Vagina (tissue), 2 donors: ENCODE measurements around the gene ARMC8.

ENCODE experiments used
- POLR2A ChIP-seq, 2 donors: fragments of 450-650 bp; IDR thresholded peaks; one replicate each; pipeline ENCODE4 v1.6.1; 2017; ENCODE audit warnings: antibody characterized with exemption in 2 of 2, mild to moderate bottlenecking in 2 of 2, moderate library complexity in 2 of 2
- TF ChIP-seq, protein P1 (sequence below), 3 experiments: fragments of 450-650 bp in 2 of 3; fragments of 200-600 bp in 1 of 3; sonication (generic) in 1 of 3; IDR thresholded peaks; one replicate each; pipeline ENCODE4 v1.5.1; 2017 to 2019; ENCODE audit warnings: antibody characterized with exemption in 3 of 3, mild to moderate bottlenecking in 2 of 3, moderate library complexity in 2 of 3

DNA sequence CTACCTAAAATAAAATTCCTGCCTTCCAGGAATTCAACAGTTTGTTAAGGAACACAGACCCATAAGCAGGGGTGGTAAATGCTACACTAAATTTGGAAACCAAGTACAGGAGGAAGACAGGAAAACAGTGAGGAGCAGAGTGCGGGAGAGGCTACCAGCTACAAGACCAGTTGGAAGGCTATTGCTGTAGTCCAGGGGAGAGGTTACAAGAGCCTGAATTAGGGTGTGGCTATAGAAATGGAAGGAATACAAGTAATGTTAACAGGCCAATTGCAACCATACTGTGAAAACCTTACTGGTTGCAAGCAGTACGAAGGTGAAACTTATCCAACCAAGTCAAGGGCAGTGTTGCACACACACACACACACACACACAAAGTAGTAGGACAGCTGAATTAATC lies 880 bp upstream of the ARMC8 start:
- TF ChIP-seq, protein P1, sequence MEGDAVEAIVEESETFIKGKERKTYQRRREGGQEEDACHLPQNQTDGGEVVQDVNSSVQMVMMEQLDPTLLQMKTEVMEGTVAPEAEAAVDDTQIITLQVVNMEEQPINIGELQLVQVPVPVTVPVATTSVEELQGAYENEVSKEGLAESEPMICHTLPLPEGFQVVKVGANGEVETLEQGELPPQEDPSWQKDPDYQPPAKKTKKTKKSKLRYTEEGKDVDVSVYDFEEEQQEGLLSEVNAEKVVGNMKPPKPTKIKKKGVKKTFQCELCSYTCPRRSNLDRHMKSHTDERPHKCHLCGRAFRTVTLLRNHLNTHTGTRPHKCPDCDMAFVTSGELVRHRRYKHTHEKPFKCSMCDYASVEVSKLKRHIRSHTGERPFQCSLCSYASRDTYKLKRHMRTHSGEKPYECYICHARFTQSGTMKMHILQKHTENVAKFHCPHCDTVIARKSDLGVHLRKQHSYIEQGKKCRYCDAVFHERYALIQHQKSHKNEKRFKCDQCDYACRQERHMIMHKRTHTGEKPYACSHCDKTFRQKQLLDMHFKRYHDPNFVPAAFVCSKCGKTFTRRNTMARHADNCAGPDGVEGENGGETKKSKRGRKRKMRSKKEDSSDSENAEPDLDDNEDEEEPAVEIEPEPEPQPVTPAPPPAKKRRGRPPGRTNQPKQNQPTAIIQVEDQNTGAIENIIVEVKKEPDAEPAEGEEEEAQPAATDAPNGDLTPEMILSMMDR (IDR thresholded peaks at IDR 0.05): no peak
- TF ChIP-seq POLR2A (IDR thresholded peaks at IDR 0.05): no peak
